K562 treated with DMSO at 1 percent for 4 hours (cell line): ENCODE measurements around the gene C3orf70. TPM values are rescaled to one million over a fixed set of nuclear protein-coding genes. Genes with fewer than 3 reads are reported as not detected.

Source experiments
- total RNA-seq: library from RNA; unstranded; fragments of 300-600 nt; gene quantifications from 2 replicates; pipeline ENCODE4 v1.2.3, GENCODE V29; 2022; ENCODE audit not compliant: insufficient read depth

The C3orf70 gene
- total RNA-seq, result not detected in 2 replicates

DNA sequence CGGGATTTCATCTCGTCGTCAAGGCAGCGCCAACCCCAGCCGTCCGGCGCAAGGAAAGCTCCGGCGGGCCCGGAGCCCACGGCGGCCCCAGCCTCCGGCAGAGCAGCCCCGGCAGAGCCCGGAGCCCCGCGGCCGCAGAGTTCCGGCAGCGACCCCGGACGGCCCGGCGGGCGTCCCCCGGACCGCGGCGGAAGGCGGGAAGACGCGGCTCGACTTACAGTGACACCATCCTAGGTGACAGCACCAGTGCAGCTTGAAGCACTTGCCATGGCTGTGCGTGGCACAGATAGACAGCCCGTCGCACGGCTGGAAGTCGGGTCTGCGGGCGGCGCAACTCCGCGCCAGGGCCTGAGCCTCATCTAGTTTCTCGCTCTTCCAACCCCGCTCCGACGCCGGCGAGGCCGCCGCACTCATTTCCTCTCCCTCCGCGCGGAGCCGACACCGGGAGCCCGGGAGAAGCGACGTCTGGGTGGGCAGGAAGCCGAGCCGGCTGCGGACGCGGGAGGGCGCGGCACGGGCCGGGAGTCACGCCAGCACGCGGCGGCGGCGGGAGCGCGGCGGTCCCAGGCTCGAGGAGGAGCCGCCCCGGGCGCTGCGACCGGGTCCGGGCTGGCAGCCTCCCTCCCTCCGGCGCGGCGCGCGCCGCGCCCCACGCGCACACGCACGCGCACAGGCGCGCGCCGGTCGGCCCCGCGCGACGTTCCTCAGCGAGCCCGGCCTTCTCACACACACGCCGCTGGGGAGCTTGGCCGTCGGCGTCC is at the start of gene C3orf70:
TSS of gene C3orf70 (minus strand) at position 651 of the 761 bp plus-strand sequence. CDS start at position 414, 237 bp downstream.

Other genes with a start within 250 kb of the C3orf70 start
- gene EHHADH, start 101.0 kb upstream of the C3orf70 start, total RNA-seq, result 1.6 and 3.8 TPM in 2 replicates
- gene MAP3K13, start 210.1 kb upstream of the C3orf70 start, total RNA-seq, result 0.19 and 0.27 TPM in 2 replicates